NOMO-1 treated with dmso at 0.1 percent for 144 hours (cell line): ENCODE measurements around the gene NTN4.
"Not testable (repeated sequence)": the region's sequence is repeated elsewhere in the genome, so short reads cannot be mapped to it uniquely, and the experiment has no call there.

Experiments used
- DNase-seq: peaks from one replicate; lab custom pipeline; 2025; ENCODE audit not compliant: unreplicated experiment; lab: John Stamatoyannopoulos, UW

NTN4 gene

DNA sequence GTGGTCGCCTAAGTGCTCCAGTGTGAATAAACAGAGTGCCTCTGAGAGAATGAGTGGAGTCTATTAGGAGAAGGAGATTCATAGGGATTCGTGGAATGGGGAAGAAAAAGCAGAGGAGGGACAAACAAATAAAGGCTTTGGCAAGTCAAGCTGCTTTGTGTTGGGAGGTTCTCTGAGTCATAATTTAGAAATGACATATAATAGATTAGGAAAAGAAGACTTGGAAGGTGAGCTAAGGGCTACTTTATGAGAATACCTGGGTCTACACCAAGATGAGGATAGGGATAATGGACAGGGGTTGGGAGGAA lies 6.4 kb upstream of the NTN4 start:
- no peak for DNase-seq

DNA sequence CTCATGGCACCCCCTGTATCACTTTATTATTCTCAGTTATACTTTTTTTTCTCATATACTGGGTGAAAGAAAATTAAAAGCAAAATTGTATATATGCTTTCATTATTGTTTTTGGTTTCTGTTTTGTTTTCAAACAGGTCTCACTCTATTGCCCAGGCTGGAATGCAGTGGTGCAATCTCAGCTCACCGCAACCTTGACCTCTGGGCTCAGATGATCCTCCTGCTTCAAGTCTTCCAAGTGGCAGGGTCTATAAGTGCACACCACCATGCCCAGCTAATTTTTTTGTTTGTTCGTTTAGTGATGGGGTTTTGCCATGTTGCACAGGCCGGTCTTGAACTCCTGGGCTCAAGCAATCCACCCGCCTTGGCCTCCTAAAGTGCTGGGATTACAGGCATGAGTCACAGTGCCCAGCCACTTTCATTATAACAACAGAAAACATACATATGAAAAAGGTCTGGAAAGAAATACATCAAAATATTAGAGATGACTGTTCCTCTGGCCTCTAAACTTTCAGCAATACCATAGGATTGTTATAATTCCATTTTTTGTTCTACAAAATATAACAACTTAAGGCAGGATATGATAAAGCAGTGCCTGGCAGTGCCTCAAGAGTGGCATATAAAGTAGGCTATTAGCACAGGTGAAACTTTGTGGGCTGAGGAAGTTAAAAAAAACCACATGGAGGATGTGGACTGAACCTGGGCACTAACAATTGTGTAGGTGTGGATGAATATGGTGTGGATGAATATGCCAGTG lies 5.8 kb upstream of the NTN4 start:
- DNase-seq: no peak

DNA sequence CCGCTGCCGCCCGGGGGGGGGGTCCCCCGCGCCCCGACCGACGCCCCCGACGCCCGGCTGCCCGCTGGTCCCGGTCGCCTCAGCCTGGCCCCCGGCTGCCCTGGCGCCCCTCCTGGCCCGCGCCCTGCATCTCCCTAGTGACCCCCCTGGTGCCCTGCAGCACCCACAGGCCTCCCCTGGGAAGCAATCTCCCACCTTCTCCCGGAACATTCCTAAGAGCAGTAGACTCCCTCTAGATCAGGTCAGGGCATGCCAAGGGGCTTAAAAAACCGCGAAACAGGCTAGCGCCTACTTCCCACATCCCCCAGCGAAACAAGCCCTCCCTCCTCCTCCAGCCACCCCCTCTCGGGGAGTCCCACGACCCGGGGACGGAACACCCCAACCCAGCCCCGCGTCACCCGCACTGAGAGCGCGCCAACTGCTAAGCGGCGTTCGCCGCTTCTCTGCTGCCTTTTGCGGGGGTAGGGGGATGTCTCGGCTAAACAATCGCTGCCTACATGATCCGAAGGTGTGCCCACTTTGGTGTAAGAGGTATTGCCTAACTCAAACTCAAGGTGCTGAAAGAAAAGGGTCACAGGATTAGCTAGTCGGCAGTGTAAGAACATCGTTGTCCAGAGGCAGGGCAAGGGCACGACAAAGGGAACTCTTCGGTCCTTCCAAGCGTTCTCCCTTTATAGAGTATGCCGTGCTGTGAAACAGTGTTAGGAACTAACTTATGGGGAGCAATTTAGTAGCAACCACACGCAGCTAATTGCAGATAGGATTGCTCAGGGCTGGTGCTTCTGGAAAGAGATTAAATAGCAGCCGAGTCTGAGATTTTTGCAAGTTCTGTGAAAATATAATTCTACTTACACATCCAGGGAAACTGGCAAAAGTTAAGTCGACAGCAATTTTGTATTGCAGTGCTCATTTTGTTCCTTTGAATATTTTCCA lies 619 bp upstream of the NTN4 start:
- no peak for DNase-seq

DNA sequence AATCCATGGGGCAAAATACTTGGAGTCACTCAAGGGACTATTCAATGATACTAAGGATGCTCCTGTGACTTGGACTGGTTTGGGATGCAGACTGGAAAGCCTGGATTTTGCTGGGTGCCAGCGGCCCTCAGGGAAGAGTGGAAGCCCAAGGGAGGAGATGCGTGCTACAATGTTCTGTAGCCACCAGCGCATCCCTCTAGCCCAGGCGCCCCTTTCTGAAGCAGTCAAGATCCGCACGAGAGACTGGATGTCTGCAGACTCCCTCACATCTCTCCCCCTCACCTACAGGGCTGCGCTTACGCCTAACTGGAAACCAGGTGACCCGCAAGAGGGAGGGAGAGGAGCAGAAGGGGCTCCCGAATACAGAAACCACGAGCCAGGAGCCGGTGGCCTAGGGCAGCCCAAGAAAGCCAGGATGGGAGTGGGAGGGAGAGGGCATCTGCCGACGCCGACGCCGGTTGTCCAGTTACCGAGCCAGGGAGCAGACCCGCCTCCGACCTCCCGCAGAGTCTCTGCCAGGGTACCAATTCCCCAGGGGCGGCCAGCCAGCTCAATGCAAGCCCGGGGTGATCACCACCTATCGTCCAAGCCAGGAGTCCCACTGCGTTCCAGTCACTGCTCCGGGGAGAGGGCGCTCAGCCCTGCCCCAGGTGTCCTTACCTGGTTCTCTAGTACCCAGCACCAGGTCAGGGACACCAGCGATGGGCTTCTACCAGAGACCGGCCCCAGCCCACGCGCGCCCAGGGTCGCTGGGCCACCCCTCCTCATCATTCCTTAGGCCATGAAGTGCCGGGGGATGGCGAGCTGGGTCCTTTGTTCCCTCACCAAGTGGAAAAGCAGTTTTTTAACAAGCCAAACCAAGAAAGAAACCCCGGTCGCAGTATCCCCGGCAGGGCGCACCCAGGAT lies 1.2 kb downstream of the NTN4 start:
- DNase-seq: no peak

DNA sequence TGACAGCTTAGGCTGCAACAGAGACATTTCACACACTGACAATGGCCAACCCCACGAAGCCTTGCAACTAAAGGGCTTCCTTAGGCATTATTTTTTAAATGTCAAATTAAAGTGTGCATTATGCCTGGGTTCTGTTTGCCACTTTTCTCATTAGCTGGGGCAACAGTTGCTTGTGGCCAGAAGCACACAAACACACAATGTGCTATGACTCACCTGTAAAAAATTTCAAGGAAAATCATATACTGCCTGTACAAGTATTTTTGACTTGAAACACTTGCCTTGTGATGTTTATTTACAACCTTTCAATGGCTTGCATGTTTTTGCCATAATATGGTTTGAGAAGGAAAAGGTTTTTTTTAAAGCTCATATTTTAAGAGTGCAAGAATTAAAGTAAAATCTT lies 1.9 kb downstream of the NTN4 start:
- no peak for DNase-seq

DNA sequence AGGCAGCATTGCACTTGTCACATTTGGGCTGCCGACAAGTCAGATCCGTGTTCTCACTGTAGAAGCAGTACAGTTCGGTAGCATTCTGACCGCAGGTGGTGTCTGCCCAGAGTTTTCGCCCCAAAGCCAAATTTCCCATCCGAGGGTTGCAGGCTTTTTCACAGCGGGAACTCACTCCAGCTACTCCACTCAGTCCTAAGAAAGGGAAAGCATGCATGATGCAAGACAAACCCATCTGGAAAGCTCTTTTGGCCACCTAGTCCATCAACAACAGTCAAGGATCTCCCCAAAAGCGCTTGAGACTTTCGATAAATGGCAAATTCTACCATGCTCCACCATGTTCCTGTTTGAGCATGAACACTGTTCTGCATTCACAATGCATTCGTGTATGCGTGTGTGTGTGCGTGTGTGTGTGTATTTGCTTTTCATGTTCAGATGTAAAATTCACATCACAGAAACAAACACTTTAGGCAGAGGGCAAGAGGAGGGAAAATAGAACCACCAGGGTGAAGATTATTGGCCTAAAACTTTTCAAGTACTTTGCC lies 3.2 kb downstream of the NTN4 start:
- no peak for DNase-seq

DNA sequence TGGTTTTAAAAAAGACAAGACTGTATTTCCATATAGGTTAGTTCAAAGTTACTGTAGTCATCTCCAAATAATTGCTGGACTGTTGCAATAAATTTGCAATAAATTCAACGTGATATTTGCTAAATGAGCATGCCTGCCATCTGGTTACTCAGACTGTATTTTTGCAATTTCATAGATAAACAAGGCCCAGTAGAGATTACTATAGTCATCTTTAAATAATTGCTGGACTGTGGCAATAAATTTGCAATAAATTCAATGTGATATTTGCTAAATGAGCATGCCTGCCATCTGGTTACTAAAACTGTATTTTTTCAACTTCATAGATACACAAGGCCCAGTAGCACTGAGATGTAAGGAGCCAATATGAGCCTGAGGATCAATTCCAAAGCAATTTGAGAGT lies 5.6 kb downstream of the NTN4 start:
- no peak for DNase-seq

DNA sequence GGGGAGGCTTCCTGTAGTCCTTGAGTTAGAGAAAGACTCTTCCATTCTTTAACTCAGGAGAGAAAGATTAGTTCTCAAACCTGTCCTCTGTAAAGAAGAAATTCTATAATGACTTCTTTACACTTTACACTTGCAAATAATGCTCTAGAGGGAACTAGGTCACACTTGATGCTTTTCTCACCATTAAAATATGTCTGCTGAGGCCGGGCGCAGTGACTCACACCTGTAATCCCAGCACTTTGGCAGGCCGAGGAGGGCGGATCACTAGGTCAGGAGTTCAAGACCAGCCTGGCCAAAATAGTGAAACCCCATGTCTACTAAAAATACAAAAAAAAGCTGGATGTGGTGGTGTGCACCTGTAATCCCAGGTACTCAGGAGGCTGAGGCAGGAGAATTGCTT lies 6.3 kb downstream of the NTN4 start:
- no peak for DNase-seq

DNA sequence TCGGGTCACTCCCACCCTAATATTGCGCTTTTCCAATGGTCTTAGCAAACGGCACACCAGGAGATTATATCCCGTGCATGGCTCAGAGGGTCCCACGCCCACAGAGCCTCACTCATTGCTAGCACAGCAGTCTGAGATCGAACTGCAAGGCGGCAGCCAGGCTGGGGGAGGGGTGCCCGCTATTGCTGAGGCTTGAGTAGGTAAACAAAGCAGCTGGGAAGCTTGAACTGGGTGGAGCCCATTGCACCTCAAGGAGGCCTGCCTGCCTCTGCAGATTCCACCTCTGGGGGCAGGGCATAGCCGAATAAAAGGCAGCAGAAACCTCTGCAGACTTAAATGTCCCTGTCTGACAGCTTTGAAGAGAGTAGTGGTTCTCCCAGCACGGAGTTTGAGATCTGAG lies 15.1 kb downstream of the NTN4 start:
- DNase-seq: not testable (repeated sequence)

DNA sequence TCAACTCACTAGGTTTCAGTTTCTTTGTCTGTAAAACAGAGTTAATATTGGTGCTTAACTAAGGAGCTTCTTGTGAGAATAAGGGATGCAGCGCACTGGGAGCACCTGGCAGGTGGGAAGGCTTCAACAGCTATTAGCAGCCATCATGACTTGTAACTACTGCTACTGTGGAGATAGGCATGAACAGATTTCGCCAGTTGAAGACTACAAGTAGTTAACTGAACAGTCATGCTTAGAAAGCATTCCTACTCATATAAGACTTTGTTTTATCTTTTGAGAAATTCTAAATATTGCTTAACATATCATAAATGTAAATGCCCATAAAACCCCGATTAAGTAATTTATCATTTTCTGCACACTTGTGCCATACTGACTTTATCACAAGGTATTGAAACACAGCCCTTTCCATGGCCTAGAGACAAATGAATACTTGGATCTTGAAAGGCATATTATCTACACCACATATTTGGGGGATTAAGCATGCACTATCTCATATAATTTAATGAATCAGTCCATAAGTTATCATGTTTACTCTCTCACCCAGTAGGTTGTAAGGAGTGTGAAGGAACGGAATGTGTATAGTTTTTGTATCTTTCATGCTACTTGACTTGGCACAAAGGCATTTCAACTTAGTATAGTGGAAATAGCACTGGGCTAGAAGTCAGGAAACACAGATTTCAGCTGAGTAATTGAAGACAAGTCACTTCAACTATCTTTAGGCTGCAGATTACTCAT lies 16.1 kb downstream of the NTN4 start:
- no peak for DNase-seq

DNA sequence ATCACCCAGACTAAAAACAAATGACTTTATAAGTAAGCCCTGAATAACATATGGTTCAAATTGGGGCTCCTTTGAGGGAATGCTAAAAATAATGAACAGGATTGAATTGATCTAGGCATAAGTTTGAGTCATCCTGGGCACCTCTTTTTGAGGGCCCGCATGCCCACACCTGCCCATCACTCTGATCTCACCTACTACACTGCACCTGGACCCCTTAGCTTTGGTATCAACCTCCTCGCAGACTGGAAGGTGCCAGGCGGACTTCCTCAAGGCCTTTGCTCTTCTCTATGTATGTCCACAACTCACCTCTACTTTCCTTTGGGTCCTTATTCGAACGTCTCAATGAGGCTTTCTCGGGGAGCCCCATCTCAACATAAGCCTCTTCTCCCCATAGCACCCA lies 17.2 kb downstream of the NTN4 start:
- DNase-seq: no peak

DNA sequence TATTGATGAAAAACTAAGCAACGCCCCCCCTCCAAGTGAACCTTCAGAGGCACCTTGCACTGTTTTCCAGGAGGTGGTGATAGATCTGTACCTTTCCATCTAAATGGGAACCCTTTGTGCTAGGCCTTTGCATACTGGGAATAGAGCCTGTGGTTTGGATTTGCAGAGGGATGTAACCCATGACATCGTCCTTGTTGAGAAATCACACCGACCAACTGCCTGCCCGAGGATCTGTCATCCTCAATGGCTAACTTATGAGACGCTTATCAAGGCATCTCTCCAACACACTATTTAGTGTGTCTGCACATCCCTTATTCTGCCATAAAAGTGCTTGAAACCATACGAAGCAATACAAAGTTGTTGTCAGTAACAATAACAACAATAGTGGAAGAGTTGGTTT lies 22.9 kb downstream of the NTN4 start:
- DNase-seq: no peak

DNA sequence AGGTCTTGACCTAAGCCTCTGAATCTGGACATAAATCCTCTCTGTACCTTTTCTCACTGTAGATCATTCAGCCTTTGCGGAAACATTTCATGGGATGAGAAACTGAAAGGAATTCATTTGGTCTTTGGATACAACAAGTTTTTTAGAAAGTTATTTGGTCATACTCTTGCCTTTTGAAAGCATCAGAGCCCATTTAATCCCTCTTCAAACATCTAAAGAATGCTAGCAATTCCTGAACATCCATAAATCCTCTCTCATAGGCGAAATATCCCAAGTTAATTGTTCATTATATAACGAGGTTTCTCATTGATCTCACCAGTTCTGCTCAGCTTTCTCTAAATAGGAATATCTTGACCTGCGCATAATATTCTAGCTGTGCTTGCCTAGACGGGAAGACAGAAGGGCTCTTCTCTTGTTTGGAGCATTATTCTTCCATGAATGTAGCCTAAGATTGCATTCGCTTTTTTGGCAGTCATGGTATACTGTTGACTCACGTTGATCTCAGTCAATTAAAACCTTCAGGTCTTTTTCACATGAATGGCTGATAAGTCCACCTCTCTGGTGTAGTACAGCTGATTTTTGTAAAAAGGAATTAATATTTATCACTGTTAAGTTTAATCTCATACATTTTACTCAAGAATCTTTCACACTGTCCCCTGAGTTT lies 24.1 kb downstream of the NTN4 start:
- DNase-seq: no peak

DNA sequence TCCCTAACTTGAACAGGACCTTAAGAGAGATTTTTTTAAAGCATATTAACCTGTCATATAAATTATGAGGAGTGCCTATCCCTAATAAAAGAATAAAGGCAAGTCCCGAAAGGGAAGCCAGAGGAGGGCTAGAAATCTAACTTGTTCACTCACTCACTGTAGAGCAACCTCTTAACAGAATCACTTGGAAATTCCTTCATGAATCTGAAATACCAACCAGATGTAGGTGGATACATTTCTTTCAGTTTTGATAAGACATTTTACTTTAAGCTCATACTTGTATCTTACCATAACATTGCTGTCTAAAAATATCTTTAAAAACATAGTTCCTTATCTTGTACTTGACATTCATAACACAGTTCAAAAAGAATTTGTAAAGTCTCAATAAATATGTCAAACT lies 25.7 kb downstream of the NTN4 start:
- no peak for DNase-seq

DNA sequence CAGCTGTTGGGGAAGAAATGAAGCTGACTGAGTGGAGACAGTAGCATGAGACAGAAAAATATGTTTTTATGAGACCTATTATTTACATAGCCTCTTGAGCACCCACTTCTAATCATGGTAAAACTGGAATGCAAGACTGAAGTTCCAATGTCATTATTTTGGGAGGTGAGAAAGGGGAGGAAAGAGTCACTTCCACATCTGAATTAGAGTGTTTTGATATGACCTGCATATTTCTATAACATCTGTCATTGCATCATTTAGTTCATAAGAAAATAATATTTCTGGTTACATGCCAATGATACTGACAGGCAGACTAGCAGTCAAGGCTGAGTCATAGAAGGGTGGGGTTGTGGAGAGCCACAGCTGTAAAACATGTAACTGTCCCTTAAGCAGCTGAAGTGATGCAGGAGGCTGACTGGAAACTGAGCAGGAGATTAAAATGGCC lies 26.7 kb downstream of the NTN4 start:
- DNase-seq: no peak

DNA sequence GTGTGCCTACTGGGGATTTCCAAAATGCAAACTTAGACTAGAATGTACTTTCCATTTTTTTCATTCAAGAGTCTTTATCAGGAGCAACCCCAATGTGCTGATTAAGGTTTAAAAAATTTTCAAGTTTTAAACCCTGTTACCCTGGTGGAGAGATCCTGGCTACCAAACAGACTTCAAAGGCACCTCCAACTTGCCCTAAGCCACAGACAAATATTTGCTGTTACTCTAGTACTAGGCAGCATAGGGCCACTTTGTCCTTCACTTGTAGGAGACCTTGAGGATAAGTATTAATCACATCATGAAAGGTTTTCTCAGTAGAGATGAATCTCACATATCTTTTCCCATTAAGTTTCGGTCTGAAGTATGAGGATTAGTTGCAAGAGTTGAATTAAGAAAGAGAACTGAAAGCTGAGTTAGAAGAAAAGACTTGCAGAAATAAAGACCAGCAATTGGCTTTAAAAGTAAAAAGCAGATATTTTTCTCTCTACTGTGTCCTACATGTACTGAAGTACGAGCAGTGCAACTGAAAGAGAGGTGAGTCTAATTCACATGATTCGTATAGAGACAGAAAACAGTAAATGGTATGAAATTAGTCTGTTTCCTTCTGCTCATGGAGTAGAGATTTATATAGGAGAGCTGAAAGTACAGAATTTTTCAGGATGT lies 28.3 kb downstream of the NTN4 start:
- no peak for DNase-seq

DNA sequence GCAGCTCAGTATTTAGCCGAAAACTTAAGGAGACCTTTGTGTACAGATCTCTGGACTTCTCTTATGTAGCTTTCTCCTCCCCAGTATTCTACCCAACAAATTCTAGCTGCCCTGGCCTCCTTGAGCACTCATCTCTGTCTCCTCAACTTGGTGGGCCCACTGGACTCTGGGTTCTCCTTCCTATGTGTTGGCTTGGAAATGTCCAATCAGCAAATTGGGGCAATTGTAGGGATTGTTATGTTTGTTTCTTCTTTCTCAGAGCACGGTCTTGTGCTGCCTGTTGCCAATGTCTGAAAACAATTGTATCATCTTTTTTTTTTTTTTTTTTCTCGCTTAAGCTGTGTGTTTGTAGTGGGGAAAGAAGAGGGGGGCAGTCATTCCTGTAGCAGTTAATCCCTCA lies 30.2 kb downstream of the NTN4 start:
- DNase-seq: no peak

DNA sequence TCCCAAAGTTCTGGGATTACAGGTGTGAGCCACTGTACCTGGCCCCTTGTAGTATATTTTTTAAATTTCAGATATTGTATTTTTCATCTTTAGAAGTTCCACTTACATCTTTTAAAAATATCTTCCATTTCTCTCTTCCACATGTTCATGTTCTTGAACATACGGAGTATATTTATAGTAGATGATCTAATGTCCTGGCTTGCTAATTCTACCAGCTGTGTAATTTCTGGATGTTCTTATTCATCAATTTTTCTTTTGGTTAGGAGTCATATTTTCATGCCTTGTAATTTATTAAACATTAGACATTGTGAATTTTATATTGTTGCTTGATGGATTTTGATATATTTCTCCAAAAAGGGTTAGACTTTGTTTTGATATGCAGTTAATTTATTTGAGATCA lies 30.8 kb downstream of the NTN4 start:
- DNase-seq: no peak

DNA sequence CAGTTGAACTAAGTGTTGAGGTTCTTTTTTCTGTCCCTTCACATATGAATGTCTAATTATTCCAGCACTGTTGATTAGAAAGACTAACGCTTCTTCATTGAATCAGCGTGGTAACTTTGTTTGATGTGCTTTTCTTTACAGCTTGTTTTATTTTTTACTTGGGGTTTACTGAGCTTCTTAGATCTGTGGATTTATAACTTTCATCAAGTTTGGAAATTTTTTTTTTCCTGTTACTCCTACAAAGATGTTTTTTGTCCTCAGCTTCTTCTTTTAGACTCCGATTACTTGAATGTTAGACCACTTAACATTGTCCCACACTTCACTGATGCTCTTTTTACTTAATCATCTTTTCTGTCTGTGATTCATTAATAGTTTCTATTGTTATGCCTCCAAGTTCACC lies 31.5 kb downstream of the NTN4 start:
- DNase-seq: no peak
